VCaP (cell line): ENCODE results near the gene ARHGAP45.

Source experiments
- H3K27ac ChIP-seq: fragments of 450-650 bp; 2 replicates; pipeline ENCODE4 v1.5.1; 2017
- CTCF ChIP-seq: fragments of 450-650 bp; conservative IDR thresholded peaks from 2 replicates; pipeline ENCODE4 v1.5.1; 2017; ENCODE audit warnings: mild to moderate bottlenecking, moderate library complexity

Gene ARHGAP45

GRCh38 chr19:1066251-1066747, 668 bp upstream of the ARHGAP45 start:
- no peak overlapping the region for H3K27ac ChIP-seq
- no peak for TF ChIP-seq CTCF

- no peak for TF ChIP-seq CTCF
- H3K27ac ChIP-seq, result no peak overlapping the region; the same call in 1 of the 2 replicates
These were observed 482 bp downstream of the ARHGAP45 start for GRCh38 chr19:1067341-1067957.

GRCh38 chr19:1068009-1069001, 1.3 kb downstream of the ARHGAP45 start:
- no peak for TF ChIP-seq CTCF
- no peak overlapping the region for H3K27ac ChIP-seq

GRCh38 chr19:1069009-1069779, 2.2 kb downstream of the ARHGAP45 start:
- H3K27ac ChIP-seq, result no peak overlapping the region
- no peak for TF ChIP-seq CTCF

- no peak for TF ChIP-seq CTCF
- H3K27ac ChIP-seq, result no peak overlapping the region
These were observed 3.6 kb downstream of the ARHGAP45 start for GRCh38 chr19:1070576-1070930.

GRCh38 chr19:1070931-1071791, 4.2 kb downstream of the ARHGAP45 start:
- peak overlapping the region; percentile 27; the same call in 1 of the 2 replicates for H3K27ac ChIP-seq
- TF ChIP-seq CTCF, result no peak
